ENCODE measurements around the gene SHCBP1L.
"Not testable (repeated sequence)": the region's sequence is repeated elsewhere in the genome, so short reads cannot be mapped to it uniquely, and the experiment has no call there.

SHCBP1L gene

GRCh38 chr1:182962554-182963115 is 9.7 kb upstream of the SHCBP1L start:
- DNase-seq: peak; percentile 33

DNA sequence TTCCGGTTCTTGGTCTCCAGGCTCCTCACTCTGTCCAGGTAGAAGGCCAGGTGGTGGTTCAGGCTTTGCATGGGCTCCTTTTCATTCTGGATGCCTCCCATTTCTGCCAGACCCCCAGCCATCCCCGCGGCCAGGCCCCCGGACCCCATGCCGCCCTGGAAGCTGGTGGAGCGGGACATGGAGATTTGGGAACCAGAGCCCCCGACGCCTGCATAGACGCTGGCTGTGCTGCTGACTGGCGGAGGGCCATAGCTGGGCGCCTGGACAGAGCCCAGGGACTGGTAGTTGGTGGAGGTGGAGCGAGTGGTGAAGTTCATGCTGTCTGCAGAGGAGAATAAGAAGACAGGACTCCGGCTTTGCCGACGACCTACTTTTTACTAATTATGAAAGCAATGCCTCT is 7.1 kb upstream of the SHCBP1L start:
- DNase-seq: no peak

DNA sequence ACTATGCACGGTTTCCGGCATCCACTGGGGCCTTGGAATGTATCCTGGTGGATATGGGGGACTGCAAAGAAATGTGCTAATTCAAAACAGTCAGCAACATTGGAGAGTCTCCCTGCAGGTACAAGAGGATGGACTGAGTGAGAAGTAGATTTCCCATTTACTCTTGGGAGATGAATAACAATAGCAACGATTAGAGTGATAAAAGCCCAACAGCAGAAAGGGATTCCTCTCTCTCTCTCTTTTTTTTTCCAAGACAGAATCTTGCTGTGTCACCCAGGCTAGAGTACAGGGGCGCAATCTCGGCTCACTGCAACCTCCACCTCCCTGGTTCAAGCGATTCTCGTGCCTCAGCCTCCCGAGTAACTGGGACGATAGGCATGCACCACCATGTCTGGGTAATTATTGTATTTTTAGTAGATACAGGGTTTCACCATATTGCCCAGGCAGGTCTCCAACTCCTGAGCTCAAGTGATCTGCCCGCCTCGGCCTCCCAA is 5.0 kb upstream of the SHCBP1L start:
- no peak for DNase-seq

DNA sequence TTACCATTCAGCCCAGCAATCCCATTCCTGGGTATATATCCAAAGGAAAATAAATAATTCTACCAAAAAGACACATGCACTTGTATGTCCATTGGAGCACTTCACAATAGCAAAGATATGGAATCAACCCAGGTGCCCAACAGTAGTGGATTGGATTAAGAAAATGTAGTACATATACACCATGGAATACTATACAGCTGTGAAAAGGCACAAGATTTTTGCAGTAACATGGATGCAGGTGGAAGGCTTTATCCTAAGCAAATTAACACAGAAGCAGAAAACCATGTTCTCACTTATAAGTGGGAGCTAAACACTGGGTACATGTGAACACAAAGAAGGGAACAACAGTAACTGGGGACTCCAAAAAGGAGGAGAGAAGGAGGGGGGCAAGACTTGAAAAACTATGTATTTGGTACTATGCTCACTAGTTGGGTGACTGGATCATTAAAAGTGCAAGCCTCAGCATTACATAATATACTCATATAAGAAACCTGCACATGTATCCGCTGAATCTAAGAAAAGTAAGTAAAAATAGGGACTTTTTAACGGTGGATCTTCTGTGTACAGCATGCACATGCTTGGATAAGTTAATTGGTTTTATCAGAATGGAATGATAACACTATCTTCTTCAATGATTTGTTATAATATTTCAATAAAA is 3.9 kb upstream of the SHCBP1L start:
- no peak for DNase-seq

DNA sequence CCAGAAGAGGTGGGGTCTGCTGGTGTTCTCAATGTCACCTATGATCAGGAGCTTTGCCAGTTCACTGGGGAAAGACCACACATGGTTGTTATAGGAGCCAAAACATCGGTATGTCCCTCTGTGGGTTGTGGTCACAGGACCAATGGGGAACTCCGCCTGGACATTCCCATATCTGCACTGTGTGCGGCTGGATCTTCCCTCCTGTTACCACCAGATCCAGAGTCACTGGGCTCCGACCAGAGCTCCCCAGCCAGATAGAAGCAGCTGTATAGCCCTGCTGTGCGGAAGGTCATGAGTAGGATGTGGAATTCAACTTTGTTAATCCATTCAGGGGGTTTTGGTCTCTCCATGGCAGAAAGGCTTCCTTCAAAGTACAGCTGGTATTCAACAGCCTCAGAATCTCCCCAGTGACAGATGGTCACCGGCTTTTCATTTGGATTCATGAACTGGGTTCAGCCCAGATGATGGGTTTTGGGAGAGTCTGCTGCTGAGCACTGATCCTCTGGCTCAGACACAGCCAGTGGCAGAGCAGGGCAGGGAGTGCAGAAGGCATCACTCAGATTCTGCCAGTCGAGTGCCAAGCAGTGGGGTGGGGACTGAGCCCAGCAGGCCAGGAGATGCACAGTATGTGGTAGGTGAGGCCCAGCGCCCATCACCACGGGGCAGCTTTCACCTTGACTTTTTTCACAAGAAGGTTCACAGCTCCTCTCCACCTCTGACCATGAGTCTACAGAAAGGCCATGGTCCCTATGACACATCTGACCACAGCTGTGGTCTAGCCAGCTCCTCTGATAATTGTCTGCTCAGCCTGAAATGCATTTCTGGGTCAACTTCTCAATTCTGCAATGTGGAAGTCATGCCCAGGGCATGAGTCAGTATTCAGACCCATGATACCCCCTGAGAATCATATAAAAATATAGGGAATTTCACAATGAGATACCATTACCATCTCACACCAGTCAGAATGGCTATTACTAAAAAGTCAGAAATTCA is 2.9 kb upstream of the SHCBP1L start:
- DNase-seq: no peak

GRCh38 chr1:182953826-182954225 is 860 bp upstream of the SHCBP1L start:
- DNase-seq: no peak

DNA sequence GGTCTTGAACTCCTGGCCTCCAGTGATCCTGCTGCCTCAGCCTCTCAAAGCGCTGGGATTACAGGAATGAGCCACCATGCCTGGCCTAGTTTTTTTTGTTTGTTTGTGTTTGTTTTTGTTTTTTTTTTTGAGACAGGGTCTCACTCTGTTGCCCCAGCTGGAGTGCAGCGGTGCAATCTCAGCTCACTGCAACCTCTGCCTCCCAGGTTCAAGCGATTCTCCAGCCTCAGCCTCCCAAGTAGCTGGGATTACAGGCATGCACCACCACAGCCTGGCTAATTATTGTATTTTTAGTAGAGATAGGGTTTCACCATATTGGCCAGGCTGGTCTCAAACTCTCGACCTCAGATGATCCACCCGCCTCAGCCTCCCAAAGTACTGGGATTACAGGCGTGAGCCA is 9.6 kb downstream of the SHCBP1L start:
- DNase-seq: not testable (repeated sequence)

DNA sequence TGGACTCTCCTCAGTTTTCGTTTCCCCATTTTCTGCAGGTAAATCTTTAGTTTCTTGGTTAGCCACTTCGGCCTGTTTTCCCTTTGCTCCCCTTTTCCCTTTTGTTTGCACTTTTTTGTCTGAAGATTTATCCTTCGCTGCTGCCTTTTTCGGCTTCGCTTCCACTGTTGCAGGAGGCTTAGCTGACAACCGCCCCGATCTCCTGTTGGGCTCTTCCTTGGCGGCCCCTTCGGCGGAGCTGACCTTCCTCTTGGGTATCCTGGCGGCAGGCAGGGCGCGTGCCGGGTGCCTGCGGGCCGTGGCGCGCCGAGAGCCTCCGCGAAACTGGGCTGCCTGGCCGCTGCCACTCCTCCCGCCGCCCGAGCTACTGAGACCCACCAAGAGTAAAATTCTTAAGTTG is 10.8 kb downstream of the SHCBP1L start:
- DNase-seq: not testable (repeated sequence)

DNA sequence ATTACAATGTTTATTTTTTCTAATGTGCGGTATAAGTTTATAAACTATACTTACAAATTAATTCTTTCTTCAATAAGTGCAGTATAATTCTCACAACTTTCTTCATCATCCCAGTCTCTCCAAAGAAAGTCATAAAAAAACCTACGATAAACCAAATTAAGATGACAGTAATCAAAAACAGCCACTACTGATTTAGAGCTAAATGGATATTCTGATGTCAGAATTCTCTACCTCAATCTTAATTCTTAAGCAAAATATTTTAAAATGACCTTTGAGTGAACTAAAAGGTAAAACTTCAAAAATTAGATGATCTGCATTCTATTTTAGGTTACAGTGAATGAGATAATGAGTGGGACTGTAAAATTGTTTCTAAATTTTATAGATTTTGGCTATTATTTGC is 13.6 kb downstream of the SHCBP1L start:
- no peak for DNase-seq

- no peak for DNase-seq
Observed at GRCh38 chr1:182935716-182936115, 17.2 kb downstream of the SHCBP1L start.

- no peak for DNase-seq
Observed at GRCh38 chr1:182930985-182931384, 22.0 kb downstream of the SHCBP1L start.

DNA sequence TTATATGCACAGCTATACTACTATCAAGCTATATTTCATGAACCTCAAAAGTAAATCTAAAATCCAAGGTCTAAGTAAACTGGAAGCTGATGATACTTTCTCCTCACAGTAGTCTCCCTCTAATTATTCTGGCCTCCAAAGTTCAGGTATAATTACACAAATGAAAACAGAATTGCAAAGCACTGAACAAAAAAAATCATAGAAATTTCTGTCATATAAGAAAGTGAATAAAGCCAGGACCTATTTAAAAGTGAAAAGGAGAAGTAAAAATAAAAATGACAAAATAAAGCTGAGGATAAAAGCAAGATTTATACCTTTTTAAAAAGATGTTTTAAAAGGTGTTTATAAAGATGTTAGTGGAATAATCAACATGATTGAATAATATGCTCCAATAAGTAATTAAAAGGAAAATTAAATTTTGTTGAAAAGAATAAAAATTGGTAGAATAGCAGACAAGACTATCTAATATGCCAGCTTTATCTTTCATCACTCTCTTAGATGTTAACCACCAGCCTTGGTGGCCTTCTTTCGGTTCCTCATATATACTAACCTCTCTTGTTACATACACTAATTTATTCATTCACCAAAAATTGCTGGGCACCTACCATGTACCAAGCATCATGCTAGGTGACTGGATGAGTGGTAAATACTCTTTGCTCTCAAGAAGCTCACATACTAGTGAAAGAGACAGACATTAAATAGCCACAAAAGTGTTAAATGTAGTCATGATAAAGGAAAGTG is 25.1 kb downstream of the SHCBP1L start:
- DNase-seq: no peak

DNA sequence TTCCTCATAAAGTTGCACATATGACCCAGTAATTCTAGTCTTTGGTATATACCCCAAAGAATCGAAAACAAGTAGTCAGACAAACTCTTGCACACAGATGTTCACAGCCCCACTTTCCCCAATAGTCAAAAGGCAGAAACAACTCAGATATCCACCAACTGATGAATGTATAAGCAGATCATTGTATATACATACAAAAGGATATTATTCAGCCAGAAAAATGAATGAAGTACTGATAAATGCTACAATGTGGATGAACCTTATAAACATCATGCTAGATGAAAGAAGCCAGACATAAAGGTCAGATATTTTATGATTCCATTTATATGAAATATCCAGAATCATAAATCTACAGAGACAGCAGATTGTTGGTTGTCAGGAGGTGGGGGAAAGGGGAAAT is 27.3 kb downstream of the SHCBP1L start:
- DNase-seq: no peak

- DNase-seq: no peak
Observed at GRCh38 chr1:182917378-182917777, 35.6 kb downstream of the SHCBP1L start.

GRCh38 chr1:182913401-182913800 is 39.6 kb downstream of the SHCBP1L start:
- DNase-seq: no peak

GRCh38 chr1:182910143-182910542 is 42.8 kb downstream of the SHCBP1L start:
- no peak for DNase-seq

- no peak for DNase-seq
Observed at GRCh38 chr1:182909578-182909977, 43.4 kb downstream of the SHCBP1L start.

DNA sequence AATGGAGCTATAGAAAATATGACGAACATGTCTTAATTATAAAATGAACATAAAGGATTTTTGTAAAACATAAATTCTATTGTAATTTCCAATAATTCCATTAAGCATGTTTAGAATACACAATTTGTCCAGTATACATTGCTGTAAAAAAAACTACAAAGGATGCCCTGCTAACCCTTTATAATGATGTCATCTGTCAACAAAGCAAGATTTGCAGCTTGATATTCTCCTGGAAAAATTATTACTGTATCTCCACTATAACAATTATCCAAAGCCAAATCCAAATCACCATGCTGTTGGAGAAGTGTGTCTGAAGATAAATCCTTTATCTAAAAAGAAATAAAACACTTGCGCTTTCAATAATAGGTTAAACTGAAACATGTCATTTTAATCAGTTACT is 47.6 kb downstream of the SHCBP1L start:
- DNase-seq: no peak

- DNase-seq: not testable (repeated sequence)
Observed at GRCh38 chr1:182901946-182902345, 51.0 kb downstream of the SHCBP1L start.

DNA sequence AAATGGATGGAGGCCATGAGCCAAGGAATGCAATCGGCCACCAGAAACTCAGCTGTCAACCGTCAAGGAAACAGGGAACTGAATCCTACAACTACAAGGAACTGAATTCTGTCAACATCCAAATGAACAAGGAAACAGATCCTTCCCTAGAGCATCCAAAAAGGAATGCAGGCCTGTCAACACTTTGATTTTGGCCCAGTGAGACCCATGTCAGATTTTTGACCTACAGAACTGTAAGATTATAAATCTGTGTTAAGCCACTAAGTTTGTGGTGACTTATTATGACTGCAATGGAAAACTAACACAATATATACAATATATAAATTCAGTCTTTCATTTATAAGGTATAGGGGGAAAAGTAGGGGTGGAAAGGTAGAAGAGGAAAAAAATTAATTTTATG is 55.3 kb downstream of the SHCBP1L start:
- DNase-seq: no peak

GRCh38 chr1:182890927-182891610 is 61.9 kb downstream of the SHCBP1L start:
- DNase-seq: no peak

GRCh38 chr1:182889997-182890396 is 63.0 kb downstream of the SHCBP1L start:
- DNase-seq: no peak

Data from NCI-H748 treated with DMSO at 0.1 percent for 48 hours (cell line).